Activated CD8-positive, alpha-beta memory T cell treated with anti-CD3 and anti-CD28 coated beads for 36 hours (primary cell): ENCODE data around the gene CRELD2. TPM values are rescaled to one million over a fixed set of nuclear protein-coding genes. Genes with fewer than 3 reads are reported as not detected.

Experiments used
- CTCF ChIA-PET: fragments of 350-600 bp; sonication (Branson Sonifier 250); formaldehyde crosslinking; loops from one replicate; lab custom pipeline; 2021; ENCODE audit warnings: antibody characterized with exemption; lab: Charles Lee
- POLR2A ChIA-PET: fragments of 350-600 bp; sonication (Branson Sonifier 250); formaldehyde crosslinking; loops from one replicate; lab custom pipeline; 2021; ENCODE audit warnings: antibody characterized with exemption; lab: Charles Lee
- total RNA-seq, 2 experiments: library from RNA; stranded (reverse); gene quantifications; one replicate each; pipeline ENCODE4 v1.2.3, GENCODE V29; 2021

The CRELD2 gene
- total RNA-seq, 2 experiments from 2014 or later: 44.8 to 48.4 TPM

DNA sequence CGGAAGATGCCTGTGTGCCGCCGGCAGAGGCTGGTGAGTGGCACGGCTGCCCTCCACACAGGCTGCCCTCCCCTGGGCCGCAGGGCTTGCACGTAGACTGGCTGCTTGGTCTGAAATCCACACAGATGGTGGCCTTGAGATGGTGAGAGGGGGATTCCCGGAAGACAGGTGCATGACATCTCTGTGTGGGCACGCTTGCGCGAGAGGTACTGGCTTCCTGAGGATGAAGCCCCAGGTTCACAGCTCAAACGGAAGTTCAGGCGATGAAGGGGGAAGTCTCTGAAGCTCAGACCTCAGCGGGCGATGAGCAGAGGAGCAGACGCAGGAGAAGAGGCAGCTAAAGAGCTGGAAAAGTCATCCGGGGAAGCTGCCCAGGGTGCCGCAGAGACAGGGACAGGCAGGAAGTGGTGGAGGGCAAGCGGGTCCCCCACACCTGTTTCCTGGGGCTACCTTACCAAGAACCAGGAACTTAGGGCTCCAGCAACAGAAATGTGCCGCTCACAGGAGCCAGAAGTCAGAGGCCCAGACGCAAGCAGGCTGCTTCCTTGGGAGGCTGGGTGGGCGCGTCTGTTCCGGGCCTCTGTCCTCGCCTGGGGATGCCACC is 7.2 kb downstream of the CRELD2 start:
- ChIA-PET POLR2A (interaction anchor here (0.6 to 0.7 kb wide), 3 partner anchors 45 to 85 kb away, joined by 3 to 6 read pairs (median 3); no protein-coding TSS in a partner anchor), CTCF (interaction anchor here (0.6 to 3.9 kb wide), 3 partner anchors 27 to 158 kb away, joined by 3 to 23 read pairs (median 3); no protein-coding TSS in a partner anchor)

DNA sequence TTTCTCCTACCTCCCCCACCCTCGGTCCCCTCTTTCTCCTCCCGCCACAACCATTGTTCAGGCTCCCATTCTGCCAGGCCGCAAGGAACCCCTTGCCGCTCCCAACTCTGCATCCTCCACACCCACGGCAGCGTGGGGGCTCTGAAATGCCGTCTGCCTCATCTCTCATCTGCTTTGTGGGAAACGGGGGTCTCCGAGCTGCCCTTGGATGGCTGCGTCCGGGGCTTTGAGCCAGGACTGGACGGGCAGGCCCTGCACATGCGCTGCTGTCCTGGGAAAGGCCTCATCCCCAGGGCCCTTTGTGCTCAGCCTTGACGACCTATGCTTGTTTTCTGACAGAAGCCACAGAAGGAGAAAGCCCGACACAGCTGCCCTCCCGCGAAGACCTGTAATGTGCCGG is 8.5 kb downstream of the CRELD2 start:
- CTCF ChIA-PET: interaction anchor here (3.9 kb wide), 1 partner anchor 104 kb away, joined by 23 read pairs; no protein-coding TSS in a partner anchor

DNA sequence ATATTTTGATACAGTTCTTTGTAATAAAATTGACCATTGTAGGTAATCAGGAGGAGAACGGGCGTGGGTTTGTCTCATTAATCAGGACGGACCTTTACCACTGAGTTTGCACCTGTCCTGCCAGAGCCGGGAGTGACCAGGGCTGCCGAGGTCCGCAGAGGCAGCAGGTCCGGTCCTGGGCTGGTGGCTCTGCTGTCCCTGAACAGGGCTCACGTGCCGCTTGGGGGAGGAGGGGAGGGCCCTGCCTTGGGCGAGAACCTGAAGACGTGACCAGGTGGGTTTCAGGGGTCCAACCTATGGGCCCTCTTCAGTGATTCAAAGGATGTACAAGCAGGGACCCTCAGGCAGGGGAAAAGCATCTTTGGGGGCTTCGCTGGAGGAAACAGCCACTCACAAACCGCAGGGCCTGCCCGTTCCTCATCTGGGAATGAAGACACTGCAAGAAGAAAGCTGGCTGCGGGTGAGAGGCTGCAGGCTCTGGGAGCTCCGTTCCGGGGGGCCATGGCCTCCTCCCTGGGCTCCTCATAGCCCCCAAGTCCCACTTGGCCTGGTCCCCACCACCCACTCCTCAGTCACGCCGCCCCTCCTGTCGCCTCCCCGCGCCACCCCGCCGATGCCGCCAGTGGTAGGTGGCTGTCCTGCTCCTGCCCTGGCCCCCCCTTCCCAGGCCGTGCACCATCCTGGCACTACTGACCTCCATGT is 9.2 kb downstream of the CRELD2 start:
- POLR2A ChIA-PET: no interaction called here
- CTCF ChIA-PET: interaction anchor here (3.9 kb wide), 1 partner anchor 103 kb away, joined by 23 read pairs; no protein-coding TSS in a partner anchor

More for the DNA sequence above, 8.5 kb downstream of the CRELD2 start:
- POLR2A ChIA-PET: no interaction called here

DNA sequence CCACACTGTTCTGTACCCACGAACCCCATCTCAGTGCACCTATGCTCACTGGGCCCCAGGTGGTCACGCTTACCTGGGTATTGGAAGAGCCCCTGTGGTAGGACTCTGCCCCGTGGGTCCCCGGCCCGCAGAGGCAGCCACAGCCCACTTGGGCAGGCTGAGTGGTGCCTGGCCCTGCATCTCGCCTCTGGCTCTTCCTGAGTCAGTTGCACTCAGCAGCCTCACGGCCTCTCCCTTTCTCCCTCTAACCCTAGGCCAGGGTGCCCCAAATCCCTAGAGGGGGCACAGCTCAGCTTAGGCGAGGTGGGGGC is 9.7 kb downstream of the CRELD2 start:
- CTCF ChIA-PET: interaction anchor here (3.9 kb wide), 1 partner anchor 103 kb away, joined by 23 read pairs; no protein-coding TSS in a partner anchor

DNA sequence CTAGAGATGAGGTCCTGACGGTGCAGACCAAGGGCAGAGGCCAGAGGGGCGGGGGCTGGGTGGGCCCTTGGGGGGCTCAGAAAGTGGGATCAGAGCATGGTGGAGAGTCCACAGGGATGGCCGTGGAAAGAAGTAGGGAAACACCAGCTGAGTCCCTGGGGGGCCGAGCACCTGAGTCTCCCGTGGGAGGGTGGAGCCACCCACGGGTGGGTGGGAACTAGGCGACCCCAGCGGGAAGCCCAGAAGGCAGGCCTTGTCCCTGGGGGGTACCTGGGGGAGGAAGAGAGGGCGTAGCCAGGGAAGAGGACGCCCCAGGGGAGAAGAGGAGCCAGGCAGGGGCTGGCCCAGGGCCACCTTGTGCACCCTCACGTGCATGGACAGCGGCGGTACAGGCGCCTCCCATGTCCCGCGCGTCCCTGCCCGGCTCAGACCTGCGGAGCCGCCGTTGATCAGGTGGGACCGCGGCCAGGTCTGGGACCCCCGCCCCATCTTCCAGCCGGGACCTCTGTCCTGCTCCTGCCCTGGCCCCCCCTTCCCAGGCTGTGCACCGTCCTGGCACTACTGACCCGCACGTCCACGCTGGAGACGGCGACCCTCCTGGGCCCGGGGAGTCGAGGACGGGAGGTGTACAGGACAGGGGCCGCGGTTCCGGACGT is 10.2 kb downstream of the CRELD2 start:
- ChIA-PET CTCF (interaction anchor here (3.9 kb wide), 1 partner anchor 102 kb away, joined by 23 read pairs; no protein-coding TSS in a partner anchor), POLR2A (no interaction called here)

More for the DNA sequence above, 9.7 kb downstream of the CRELD2 start:
- POLR2A ChIA-PET: no interaction called here

DNA sequence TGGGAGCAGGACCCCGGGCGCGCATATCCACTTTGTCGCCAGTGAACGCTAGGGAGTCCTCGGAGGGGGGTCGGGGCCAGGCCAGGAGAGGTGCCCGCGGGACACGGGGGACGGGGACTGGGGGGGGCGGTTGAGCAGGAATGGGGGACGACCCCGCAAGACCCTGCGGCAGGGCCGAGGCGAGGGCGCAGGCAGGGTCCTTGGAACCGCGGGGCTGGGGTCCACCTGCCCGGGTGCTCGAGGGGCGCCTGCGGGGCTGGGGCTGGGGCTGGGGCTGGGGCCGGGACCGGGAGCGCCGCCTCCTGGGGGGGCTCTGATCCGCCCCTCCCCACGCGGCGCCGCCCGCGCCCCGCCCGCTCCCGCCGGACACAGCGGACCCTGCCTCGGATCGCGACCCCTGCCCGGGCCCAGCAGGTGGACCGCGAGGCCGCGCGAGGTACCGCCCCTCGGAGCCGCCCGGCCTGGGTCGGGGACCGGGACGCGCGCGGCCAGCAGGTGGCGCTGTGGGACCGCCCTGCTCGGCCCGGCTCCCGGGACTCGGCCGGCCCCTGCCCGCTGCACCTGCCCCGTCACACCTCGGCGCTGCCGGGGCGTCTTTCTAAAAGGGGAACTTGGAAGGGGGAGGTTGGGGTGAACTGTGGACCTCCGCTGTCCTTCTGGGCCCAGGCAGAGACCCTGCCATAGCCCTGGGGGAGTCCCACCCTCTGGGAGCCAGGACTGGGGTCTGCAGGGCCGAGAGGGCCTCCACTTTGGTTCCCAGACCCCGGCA is 11.0 kb downstream of the CRELD2 start:
- POLR2A ChIA-PET: interaction anchor here (1.0 kb wide), 2 partner anchors 87 to 101 kb away, joined by 3 read pairs; no protein-coding TSS in a partner anchor
- CTCF ChIA-PET: interaction anchor here (0.7 to 2.7 kb wide), 10 partner anchors 12 to 256 kb away, joined by 3 to 33 read pairs (median 4); partner anchors contain the start of gene TRABD

DNA sequence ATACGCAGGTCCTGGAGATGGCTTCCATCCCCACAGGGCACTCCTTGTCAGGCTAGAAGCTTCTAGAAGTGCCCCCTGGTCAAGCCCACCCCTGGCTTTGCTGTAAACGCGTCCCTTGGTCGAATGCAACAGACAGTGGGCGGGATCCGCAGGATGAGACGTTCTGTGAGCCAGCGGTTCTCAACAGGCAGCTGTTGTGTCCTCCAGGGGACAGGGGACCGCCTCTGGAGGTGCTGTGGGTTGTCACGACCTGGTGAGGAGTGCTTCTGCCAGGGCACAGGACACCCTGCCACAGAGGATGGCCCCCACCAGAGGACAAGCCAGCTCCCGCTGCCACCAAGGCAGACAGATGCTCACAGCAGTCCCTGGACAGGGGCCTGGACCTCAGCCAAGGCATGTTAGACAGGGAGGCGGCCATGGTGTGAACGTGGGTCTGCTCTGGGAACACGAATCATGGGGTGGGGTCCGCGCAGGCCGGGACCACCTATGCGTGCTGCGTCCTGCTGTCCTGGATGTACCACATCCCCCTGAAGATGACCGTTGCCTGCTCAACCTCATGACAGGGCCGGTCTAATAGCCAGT is 11.7 kb downstream of the CRELD2 start:
- CTCF ChIA-PET: interaction anchor here (0.7 to 2.7 kb wide), 20 partner anchors 10 to 255 kb away, joined by 3 to 33 read pairs (median 4); partner anchors contain the start of genes IL17REL and TRABD
- POLR2A ChIA-PET: interaction anchor here (1.0 kb wide), 2 partner anchors 87 to 100 kb away, joined by 3 read pairs; no protein-coding TSS in a partner anchor

DNA sequence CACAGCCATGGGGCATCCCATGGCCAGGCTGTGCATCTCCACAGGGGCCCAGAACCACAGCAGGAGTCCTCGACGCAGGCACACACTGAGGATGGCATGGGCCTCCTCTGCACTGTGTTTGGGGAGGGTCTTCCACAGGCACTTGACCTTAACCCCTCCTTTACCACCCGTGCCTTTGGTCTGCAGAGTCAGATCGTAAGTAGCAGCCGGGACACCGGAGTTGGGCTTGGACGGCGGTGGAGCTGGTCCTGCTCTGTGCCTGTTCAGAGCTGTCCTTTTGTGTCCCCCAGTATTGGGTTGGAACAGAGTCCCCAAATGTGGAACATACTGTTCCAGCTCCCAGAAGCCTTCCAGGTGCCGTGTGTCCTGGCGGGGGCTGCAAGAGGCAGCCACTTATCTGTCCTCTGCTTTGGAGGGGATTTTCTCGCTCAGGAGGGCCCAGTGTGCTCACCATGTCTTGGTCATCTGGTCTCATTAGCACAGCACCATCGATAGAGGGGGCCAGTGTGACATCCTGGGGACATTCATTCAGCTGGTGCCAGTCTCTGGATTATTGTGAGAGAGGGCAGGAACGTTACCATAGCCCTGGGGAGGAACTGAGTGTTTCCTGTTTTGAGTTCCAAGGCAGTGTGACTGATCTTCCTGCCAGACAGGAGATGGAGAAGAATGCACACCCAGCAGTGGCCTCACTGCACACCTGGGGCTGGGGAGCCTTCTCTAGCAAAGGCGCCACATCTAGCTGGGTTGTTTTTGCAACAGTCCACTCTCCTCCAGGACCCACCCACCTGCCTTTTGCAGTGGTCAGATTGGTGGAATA is 12.4 kb downstream of the CRELD2 start:
- CTCF ChIA-PET: interaction anchor here (0.8 to 2.7 kb wide), 23 partner anchors 9 to 254 kb away, joined by 3 to 33 read pairs (median 4); partner anchors contain the start of genes IL17REL and TRABD
- POLR2A ChIA-PET: interaction anchor here (0.8 to 1.0 kb wide), 3 partner anchors 41 to 100 kb away, joined by 3 read pairs; no protein-coding TSS in a partner anchor

DNA sequence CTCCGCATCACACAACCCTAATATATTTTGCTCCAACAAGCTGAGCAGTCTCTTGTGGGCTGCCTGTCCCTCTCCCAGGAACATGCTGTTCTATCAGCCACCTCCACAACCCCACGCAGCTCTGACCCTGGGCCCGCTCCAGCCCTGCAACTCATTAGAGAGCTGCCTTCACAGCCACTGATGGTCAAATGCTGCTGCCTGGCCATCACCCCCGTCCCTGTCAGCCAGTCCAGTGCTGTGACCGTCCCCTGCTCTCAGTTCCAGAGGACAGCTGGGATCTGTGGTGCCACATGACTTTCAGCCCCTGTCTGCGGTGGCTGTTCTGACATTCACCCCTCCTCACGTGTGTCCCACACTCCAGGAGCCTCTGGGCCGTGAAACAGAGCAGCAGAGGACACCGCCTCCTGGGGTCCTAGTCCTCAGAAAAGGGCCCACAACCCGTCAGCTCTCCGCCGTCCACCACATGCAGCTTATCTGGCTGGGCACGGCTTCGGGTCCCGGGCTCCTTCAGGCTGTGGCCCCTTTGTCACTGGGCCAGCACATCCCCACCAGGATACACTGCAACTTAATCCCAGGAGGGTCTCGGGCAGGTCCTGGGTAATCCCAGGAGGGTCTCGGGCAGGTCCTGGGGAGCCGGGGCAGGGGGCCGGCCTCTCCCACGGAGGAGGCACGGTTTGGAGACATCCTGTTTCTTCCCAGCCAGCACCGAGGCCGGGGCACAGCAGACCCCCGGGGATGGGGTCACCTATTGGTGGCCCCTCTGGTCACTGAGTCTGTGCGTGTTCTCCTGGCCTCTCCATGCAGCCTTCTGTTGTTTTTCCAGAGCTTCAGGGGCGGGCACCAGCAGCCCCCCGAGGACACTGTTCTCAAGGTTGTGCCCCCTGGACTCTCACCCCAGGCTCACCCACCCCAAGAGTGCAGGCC is 15.1 kb downstream of the CRELD2 start:
- ChIA-PET CTCF (interaction anchor here (1.2 to 2.3 kb wide), 5 partner anchors 30 to 97 kb away, joined by 3 to 11 read pairs (median 5); no protein-coding TSS in a partner anchor), POLR2A (interaction anchor here (0.8 to 1.5 kb wide), 2 partner anchors 29 to 37 kb away, joined by 3 to 5 read pairs; no protein-coding TSS in a partner anchor)

DNA sequence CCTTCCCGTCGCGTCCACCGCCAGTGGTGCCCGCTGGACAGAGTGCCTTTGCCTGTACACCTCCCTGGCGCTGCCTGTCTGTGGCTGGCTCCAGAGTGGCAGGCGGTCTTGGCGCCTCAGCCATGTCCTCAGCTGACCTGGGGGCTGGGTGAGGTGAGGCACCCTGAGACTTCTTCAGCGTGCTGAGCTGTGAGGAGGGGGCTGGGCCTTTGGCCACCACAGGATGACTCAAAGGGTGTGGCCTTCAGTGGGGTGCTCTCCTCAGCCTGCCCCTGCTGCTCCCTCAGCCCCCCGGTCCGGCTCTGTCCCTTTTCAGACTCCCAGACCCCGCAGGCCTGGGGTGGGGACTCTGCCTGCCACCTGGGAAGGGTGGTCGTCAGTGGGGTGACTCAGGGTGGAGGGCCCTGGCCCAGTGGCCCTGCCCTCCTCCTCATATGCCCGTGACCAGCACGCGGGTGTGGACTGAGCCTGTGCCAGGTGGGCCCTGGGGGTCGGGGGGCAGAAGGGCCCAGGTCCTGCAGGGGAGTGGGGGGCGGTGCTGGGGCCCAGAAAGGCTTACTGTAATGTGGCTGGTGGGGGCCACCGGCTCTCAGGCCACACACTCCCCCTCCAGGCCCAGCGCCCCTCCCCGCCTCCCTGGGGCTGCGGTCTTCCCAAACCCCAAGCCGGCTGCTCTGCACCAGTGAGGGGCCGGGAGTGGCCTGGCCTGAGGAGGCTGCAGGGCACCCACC is 15.9 kb downstream of the CRELD2 start:
- CTCF ChIA-PET: interaction anchor here (1.2 to 2.3 kb wide), 3 partner anchors 58 to 96 kb away, joined by 4 to 11 read pairs (median 5); no protein-coding TSS in a partner anchor

DNA sequence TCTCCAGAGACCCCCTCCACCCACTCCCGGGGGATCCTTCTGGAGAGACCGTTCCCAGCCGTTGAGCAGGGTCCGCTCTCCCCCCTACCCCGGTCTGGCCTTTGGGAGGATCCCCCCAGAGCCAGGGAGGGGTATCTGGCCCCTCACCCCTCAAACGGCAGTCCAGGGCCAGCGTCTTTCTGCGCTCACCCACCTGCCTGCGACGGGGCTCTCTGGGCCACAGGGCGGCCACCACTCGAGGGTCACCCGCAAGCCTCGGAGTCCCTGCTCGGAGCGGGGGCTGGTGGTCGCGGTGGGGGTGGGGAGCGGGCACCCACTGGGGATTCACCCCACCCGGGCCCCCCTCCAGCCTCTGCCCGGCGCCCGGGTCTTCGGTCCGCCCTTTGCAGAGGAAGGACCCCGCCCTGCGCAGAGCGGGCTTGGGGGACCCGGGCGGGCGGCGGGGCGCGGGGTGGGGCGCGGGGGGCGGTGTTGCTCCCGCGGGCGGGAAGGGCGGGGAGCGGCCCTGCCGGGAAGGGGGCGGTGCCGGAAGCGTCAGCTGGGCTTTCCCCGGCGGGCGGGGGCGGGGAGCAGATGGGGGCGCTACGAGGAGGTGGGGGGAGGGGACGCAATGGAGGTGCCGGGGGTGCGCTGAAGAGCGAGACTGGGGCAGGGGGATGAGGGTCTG is 16.6 kb downstream of the CRELD2 start:
- POLR2A ChIA-PET: interaction anchor here (2.4 to 3.0 kb wide), 2 partner anchors 27 to 36 kb away, joined by 23 to 37 read pairs; partner anchors contain the start of gene PIM3
- CTCF ChIA-PET: no interaction called here

More for the DNA sequence above, 15.9 kb downstream of the CRELD2 start:
- POLR2A ChIA-PET: interaction anchor here (0.8 to 1.5 kb wide), 2 partner anchors 28 to 37 kb away, joined by 3 to 5 read pairs; no protein-coding TSS in a partner anchor

DNA sequence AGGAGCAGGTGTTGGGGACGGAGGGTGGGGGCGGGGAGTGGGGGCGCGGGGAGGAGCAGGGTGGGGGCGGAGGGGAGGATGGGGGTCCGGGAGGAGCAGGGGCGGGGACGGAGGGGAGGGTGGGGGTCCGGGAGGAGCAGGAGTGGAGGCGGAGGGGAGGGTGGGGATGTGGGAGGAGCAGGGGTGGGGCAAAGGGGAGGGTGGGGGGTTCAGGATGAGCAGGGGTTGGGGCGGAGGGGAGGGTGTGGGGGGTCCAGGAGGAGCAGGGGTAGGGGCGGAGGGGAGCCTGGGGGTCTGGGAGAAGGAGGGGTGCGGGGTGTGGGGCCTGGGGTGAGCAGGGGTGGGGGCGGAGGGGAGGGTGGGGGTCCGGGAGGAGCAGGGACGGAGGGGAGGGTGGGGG is 17.1 kb downstream of the CRELD2 start:
- ChIA-PET POLR2A (interaction anchor here (0.6 to 3.0 kb wide), 6 partner anchors 22 to 83 kb away, joined by 4 to 37 read pairs (median 6); partner anchors contain the start of gene PIM3), CTCF (interaction anchor here (1.0 kb wide), 1 partner anchor 35 kb away, joined by 5 read pairs; no protein-coding TSS in a partner anchor)

DNA sequence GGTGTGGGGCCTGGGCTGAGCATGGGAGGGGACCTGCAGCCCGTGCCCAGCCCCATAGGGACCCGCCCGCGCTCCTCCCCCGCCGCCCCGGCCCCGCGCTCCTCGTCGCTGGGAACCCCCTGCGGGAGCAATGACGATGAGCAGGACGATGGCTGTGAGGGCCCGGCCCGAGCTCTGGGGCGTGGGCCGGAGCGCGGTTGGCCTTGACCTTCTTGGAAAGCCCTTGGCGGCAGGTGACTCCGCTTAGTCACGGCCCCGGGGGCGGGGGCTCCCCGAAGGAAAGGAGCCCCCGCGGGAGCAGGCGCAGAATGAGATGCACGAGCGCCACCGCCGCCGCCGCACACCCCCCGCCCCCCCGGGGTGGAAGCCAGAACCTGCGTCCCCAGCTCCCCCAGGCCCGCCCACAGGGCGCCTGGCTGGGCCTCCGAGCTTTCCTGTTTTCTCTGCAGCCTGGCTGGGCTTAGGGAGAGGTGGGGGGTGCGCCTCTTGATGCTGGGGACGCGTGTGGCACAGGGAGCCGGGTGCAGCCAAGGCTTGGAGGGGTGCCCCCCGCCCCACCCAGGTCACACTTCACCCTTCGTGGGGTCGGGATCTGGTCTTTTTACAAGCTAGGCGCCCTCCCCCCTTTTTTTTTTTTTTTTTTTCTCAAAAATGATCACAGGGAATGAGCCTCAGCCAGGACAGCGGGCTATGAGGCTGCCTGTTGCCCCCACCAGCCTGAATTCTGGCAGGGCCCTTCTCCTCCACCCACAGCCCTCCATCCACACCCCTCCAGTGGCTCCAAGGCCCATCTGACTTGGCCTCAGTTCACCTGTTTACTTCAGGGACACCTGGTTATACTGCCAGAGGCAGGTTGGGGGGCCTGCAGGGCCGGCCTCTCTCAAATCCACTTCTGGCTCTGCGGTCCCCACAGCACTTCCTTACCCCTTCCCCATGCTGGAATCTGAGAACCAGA is 17.9 kb downstream of the CRELD2 start:
- CTCF ChIA-PET: interaction anchor here (0.6 to 1.4 kb wide), 3 partner anchors 21 to 34 kb away, joined by 3 to 5 read pairs (median 4); no protein-coding TSS in a partner anchor
- POLR2A ChIA-PET: interaction anchor here (0.6 to 3.0 kb wide), 9 partner anchors 21 to 254 kb away, joined by 3 to 37 read pairs (median 5); partner anchors contain the start of gene PIM3
